Measurements from ENCODE around the gene RIMS4.
A peak's percentile ranks its signal among the peaks of the same experiment; 100 is the strongest.

RIMS4 gene

GRCh38 chr20:44721785-44722054 lies 88.6 kb downstream of the RIMS4 start:
- DNase-seq (ENCODE audit: low read depth, low spot score) = no peak

DNA sequence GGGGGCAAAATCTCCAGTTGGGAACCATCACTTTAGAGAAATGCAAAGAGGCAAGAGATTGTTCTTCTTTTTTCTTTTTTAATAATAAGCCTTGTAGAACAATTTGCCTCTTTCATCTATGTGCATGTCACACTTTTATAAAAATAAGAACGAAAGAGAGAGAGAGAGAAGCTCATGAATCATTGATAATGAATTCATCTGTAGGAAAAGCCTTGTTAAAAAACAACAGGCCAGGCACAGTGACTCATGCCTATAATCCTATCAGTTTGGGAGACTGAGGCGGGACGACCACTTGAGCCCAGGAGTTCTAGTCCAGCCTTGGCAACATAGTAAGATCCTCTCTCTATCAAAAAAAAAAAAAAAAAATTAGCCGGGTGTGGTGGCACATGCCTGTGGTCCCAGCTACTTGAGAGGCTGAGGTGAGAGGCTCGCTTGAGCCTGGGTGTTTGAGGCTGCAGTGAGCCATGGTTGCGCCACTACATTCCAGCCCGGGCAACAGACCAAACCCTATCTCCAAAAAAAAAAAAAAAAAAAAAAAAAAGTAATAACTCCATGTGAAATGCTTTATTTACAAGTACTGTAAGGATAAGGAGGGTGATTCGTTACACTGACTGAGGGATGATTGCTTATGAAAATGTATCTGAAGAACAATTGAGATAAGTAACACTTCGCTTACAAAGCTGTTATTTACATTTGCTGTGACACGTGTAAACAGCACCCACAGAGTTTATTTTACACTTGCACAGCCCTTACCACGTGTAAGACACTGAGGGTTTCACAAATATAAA lies 89.2 kb downstream of the RIMS4 start:
- DNase-seq (ENCODE audit: low read depth, low spot score) = no peak

- DNase-seq (ENCODE audit: low read depth, low spot score) = no peak
Measured at GRCh38 chr20:44720621-44720996, 89.7 kb downstream of the RIMS4 start.

DNA sequence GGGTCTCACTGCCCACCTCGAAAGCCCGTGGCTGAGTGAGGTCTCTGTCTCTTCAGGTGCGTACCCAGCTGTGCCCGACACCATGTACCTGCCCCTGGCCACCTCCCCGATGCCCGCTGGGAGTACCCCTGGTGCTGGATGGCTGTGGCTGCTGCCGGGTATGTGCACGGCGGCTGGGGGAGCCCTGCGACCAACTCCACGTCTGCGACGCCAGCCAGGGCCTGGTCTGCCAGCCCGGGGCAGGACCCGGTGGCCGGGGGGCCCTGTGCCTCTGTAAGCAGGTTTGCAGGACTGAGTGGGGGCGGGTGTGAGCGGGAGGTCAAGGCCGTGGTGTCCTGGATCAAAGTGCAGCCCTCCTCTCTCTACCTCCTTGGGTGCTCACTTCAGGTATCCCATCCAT lies 90.5 kb downstream of the RIMS4 start:
- no peak for DNase-seq (ENCODE audit: low read depth, low spot score)

GRCh38 chr20:44717986-44718385 lies 92.4 kb downstream of the RIMS4 start:
- DNase-seq (ENCODE audit: low read depth, low spot score) = no peak

GRCh38 chr20:44716309-44717106 lies 93.8 kb downstream of the RIMS4 start:
- DNase-seq (ENCODE audit: low read depth, low spot score) = no peak

DNA sequence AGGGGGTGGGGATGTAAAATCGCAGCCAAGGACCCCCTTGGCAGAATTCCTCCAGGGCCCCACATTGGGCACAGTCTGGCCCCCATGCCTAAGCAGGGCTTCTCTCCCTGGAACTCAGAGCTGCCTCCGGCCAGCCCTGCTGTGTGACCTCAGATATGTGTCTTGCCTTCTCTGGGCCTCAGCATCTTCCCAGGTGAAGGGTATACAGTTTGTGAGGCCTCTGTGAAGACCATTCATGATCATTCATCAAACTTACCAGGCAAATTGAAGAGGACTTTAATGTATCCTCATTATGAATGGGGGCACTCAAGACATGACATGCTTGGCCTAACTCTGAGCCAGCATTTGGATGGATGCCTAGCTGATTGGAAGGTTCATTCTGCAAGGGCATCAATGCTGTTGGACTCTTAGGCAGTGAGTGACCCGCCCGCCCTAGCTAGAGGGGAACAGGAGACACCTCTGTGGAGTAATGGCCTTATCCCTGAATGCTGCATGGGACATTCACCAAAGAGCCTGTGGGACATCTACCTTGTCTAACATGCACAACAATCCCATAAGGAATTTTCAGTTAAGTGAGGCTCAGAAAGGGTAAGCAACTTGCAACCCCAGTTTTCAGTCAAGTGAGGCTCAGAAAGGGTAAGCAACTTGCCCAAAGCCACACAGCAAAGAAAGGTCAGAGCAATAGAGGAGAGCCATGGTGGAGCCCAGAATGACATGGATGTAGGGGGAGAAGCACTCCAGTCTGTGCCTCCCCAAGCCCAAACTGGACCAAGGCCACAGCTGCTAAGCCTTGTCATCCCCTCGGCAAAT lies 94.6 kb downstream of the RIMS4 start:
- DNase-seq (ENCODE audit: low read depth, low spot score) = no peak

GRCh38 chr20:44714701-44715498 lies 95.4 kb downstream of the RIMS4 start, which contains the start of gene CCN5:
Gene CCN5, plus strand, starts transcription at chr20:44715369. Its CDS starts 22 bp downstream, at chr20:44715391.
- DNase-seq (ENCODE audit: low read depth, low spot score) = peak; percentile 73

DNA sequence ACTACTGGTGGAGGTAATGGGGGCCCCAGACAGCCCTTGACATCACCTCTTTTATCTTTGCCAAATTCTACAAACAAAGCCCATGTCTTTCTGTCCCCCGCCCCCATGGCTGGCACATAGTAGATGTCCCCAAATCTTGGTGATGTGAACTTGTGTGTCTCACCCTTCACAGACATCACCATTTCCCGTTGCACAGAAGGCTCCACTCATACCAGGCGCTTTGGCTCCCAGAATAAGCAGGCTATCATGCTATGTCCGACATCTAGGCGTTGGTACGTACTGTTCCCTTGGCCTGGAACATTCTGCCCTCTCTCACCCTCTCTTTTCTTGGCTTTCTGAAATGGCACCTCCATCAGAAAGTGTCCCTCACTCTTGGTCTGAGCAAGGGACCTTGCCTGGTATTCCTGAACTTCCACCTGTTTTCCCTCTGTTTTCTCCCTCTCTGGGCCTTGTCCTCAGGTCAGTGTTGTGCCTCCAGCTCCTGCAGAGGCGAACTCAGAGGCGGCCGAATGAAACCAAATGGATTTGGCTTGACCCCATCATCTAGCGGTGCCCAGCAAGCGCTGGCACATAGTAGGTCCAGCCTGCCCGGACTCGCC lies 96.1 kb downstream of the RIMS4 start:
- DNase-seq (ENCODE audit: low read depth, low spot score) = no peak

DNA sequence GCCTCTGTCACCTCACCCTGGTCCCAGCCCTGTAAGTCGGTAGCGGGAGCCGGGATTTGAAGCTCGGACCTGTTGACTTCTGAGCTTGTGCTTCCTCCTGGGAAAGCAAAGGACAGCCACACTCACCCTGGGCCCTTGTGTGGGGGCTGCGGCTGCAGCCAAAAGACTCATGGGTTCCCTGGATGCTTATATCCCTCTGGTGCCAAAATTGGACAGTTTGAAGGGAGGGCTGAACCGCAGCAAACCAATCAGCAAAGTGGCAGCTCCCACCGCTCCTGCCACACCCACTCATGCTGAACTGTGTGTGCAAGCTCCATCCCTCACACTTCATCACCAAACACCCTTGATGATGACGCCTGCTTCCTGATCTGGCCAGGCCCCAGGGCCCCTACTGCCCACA lies 99.1 kb downstream of the RIMS4 start:
- DNase-seq (ENCODE audit: low read depth, low spot score) = no peak

GRCh38 chr20:44709797-44710196 lies 100.5 kb downstream of the RIMS4 start:
- DNase-seq (ENCODE audit: low read depth, low spot score) = no peak

DNA sequence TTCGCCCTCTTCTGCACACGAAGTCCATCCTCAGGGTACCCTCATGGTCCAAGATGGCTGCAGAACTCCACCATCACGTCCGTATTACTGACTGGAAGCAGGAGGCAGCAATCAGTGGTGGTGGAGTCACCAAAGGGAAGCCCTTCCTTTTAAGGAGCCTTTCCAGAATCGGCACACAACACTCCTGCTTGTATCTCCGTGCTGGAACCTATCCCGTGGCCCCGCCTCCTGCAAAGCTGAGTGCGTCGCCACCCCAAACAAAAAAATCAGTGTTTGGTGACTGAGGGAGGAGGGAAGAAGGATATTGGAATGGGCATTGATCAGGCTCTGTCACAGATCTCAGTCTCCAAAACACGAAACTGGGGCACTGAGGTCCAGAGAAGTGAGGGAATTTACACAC lies 101.0 kb downstream of the RIMS4 start:
- no peak for DNase-seq (ENCODE audit: low read depth, low spot score)

- DNase-seq (ENCODE audit: low read depth, low spot score) = no peak
Measured at GRCh38 chr20:44707018-44707579, 103.2 kb downstream of the RIMS4 start.

GRCh38 chr20:44706301-44707017 lies 103.9 kb downstream of the RIMS4 start:
- DNase-seq (ENCODE audit: low read depth, low spot score) = no peak

DNA sequence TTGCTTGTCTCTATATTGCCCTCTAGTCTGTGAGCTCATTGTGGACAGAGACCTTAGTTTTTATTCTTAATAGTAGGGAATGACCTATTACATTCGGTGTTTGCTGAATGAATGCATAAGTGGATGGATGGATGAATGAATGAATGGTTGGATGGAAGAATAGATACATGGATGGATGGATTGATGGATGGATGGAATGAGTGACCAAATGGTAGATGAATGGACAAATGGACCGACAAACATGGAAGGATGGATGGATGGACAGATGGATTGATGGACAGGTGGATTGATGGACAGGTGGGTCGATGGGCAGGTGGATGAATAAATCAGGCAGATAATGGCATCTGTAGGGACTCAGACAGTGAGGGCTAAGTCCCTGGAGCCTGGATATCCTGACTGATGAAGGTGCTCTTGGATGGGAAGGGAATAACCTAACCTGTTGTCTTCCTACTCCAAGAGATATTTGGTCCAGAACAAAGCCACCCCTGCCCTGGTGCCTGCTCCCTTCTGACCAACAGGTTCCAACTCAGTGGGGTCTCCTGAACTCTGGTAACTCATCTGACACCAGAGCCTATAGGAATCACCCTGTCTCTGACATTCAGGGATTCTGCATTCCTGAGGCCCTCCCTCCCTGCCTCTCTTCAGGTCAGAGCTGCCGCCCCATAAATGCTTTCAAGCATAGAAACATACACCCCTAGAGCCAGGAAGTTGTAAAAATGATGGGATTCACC lies 104.8 kb downstream of the RIMS4 start:
- DNase-seq (ENCODE audit: low read depth, low spot score) = no peak

DNA sequence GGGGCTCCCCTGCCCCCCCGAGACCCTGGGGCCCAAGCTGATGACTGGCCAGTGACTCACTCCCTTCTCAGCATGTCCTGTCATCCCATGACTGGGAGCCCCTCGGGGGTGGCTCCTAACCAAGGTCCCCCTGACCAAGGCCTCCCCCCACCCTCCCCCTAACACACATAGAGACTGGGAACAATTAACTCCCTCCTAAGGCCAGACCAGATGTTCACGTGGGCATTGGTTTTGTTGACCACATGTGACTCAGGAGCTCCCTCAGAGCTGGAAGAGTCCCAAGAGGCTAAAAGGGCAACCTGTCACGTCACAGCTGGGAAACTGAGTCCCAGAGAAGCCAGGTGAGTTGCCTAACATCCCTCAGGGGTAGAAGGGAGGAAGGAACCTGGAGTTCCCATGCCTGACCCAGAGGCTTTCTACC lies 105.8 kb downstream of the RIMS4 start:
- DNase-seq (ENCODE audit: low read depth, low spot score) = peak; percentile 81

DNA sequence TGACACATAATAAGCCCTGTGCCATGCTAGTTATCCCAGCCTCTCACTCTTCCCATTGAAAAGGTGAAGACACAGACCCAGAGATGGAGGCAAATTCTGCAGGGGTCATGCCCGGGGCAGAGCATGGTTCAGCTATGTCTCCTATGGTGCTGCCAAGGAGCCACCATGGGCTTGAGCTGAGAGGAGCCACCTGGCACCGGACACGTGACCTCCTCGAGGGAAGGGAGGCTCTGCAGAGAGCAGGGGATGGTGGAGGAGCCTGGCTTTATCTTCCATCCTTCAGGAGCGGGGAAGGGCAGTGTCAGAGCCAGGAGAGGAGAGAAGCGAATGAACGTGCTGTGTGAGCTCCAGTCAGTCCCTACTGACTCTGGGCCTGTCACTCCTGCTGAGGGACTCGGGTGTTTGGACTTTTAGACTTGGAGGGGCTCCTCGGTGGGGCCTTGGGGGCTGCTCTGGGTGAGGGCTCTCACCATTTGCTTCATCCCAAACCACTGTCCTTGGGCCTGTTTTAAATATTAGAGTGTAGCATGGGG lies 106.3 kb downstream of the RIMS4 start:
- no peak for DNase-seq (ENCODE audit: low read depth, low spot score)

DNA sequence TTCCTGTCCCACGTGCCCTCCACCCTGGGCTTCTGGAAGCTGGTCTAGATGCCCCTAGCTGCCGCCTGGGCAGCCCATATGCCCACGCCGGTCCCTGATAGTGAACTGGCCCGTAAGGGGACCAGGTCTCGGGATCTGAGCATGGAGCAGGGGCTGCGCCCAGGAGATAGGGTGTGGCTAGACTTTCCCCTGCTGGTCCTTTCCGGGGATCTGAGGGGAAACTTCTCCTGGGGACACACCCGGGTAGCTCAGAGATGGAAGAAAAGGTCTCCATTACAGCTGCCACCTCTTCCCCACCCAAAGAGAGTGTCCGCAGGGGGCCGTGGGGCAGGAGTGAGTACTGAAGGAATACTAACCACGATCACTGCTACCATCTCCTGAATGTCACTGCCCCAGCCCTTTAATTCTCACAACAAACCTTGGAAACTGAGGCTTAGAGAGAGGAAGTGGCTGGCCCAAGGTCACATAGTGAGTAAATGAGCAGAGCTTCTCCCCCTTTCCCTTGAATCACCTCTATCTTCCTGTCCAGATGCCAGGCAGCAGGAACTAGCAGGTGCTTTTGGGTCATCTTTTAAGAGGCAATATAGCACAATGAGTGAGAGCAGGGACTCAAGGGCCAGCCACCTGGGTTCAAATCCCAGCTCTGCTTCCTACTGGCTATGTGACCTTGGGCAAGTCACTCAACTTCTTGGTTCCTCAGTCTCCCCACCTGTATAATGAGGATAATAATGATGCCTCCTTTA lies 107.0 kb downstream of the RIMS4 start:
- DNase-seq (ENCODE audit: low read depth, low spot score) = no peak

Measured in brain pericyte (primary cell).